GM18870 (cell line): ENCODE measurements around the gene SHF.

Experiments
- ATAC-seq: cut with Tn5 transposase; IDR thresholded peaks from one replicate; pipeline ENCODE4 v1.9.1; 2021; ENCODE audit warnings: moderate library complexity; ENCODE audit not compliant: unreplicated experiment

SHF gene

DNA sequence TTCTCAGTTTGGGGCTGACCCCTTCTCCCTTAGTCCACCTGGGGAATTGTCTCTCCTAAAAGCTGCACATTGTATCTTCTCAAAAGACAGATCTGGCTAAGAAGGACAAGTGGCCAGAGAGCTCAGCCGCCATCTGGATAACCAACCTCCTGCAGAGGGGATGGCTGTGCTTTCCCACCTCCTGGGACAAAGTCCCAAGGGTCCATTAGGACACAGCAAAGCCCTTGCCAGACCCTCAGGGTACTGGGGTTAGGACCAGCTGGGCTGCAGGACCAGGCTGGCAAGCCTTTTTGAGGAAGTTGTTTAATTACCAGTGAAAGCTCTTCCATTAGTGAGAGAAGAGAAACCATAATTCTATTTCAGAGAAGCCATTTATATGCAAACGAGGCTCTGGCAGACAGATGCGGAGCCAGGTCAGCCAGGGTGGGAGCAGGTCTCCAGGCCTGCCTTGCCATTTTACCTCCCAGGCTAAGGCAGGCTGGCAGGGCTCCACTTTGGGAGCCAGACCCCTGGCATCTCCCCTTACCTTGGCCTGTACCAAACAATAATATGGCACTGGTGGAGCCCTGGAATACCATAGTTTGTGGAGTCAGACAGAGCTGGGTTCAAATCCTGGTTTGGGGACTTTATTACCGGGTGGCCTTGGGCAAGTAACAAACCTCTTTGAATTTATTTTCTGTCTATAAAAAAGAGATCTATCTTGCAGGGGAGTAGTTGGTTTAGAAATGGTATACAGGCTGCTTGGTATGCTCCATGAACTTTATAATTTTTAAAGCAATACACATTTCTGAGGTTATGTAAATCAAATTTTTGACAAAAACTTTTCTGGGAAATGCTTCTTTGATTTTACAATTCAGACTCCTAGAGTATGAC lies 17.9 kb downstream of the SHF start:
- ATAC-seq: no peak

DNA sequence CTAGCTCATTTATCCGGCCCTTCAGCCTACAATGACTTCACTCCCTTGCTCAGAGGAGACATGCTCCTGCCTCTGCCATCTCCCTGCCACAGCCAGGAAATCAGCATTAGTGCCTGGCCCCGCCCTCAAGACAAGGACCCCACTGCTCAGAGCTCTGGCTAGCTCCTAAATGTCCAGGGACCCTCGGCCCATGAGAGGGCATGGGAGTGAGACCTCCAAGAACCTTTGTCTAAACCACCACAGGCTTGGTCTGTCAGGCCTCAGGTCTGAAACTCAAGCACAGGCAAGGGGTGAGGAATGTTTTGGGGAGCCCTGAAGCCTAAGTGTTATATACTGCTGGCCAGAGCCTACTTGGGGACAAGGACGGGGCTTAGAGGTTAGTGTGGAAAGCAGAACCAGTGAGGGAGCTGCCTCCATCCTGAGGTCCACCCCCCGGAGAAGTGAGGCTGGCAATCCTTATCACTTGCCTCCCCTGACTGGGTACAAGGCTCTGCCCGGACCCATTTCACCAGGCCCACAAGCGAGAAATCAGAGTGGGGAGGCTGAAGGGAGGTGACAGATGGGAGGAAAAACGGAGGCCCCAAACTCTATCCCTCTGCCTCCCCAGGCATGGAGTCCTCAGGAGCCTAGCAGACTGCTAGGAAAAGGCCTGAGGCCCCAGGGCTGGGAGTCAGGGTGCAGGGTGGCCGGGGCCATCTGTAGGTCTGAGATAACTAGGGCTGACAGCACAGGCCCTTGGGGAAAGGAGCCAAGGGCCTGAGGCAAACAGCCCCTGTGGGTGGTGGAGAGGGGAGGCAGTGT lies 18.8 kb downstream of the SHF start:
- no peak for ATAC-seq

DNA sequence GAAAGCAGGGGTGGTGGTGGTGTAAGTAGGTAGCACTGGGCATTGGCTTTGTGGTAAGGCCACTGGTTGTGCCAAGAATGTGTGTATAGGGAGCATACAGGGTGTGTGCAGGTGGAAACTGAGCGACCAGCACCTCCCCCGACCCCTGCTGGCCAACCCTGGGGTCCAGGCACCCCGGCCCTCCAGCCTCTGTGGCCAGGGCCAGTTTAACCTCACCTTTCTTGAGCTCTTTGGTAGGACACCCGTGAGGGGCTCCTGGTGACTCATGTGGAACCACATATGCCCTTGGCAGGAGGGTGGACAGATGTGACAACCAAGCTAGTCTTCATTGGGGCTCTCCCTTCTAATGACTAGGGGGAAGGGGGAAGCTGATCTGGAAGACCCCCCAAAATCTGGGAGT lies 19.5 kb downstream of the SHF start:
- ATAC-seq: no peak

DNA sequence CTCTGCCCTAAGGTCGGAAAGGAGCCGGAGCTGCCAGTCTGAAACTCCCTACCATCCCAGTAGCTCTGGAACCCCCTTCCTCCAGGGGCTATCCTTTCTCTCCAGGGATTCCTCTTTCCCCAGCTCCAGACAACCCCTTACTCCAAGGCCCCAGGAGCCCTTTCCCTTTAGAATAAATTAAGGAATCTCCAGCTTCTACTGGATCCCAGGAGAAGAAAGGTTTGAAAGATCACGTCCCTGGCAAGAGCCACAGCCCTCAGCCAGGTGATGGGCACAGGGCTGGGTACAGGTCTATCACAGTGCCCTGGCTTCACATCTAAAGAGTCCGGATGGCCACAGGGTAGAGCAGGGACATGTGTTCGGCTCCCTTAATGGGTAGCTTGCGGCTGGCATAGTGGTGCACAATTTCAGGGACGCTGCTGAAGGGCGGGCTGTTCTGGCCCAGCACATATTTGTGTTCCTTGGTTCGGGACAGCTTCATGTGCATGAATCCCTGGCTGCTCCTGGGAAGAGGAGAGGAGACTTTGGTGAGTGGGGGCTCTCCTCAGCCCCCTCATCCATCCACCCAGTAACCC lies 20.0 kb downstream of the SHF start:
- no peak for ATAC-seq

DNA sequence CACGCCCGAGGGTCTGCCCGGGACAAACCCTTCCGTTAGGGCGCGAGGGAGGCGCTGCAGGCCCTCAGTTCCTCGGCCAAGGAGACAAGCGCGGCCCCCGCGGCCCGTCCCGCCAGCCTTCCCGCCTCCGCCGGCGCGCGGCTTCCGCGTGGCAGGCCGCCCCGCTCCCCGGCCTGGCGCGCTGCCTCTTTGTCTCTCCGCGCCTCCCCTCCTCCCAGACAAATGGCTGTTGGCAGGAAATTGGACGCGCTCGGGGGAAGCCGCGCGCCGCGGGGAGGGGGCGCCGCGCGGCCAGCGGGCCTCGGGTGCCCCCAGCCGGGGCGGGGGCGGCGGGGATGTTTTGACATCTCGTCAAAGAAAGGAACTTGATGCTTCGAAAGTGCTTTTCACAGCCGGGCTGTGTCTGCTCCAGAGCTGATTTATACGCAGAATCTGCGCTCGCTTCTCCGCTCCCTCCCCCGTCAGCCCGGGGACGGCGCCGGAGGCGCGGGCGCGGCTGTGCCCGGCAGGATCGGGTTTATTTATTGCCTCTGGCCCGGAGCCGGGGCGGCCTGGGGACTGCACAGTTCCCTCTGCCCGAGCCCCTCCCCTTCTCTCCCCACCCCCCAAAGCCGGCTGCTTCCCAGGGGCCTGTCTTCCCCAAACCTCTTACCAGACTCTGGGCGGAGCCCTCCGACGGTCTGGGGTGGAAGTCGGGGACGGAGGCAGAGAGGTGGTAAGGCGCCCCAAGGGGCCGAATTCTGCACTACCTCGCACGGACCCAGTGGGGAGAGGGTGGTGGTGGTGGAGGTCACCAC lies 20.7 kb downstream of the SHF start:
- peak; percentile 71 for ATAC-seq

DNA sequence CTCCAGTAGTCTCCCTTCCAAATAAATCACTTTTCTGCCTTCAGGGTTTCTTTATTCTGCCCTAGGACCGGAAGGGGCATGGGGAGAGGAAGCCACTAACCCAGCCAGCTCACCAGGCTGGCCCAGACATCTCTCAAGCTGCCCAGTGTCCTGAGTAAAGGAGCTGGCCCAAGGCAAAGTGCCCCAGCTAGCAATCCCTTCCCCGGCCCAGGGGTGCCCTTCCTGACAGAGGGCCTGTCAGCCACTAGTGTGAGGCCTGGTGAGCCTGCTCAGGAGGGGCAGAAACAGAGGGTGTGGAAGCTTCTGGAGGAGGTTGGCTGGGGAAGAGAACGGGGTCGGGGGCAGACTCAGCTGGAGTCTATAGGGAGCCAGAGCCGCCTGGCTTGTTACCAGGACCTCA lies 22.2 kb downstream of the SHF start:
- no peak for ATAC-seq

DNA sequence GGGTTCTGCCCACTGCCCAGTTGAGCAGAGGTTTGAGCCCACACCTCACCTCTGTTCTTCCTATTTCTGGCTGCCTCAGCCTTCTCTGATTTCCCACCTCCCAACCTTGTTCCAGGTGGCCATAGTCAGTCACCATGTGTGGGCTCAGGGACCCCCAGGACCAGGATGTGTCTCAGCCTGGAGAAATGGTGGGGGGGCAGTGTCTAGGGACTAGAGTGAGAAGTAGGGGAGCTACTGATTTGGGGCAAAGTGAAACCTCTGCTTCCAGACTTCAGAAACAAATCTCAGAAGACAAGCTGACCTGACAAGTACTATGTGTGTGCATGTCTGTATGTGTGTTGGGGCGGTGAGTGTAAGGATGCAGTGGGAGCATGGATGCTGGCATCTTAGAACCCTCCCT lies 22.9 kb downstream of the SHF start:
- ATAC-seq: no peak

DNA sequence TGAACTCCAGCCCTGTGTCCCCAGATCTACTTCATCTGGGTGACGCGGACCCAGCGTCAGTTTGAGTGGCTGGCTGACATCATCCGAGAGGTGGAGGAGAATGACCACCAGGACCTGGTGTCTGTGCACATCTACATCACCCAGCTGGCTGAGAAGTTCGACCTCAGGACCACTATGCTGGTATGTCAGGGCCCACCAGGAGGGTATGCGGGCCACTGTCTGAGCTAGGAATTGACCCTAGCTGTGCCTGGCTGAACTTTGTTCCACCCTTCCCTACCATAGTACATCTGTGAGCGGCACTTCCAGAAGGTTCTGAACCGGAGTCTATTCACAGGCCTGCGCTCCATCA lies 24.3 kb downstream of the SHF start:
- ATAC-seq: no peak

DNA sequence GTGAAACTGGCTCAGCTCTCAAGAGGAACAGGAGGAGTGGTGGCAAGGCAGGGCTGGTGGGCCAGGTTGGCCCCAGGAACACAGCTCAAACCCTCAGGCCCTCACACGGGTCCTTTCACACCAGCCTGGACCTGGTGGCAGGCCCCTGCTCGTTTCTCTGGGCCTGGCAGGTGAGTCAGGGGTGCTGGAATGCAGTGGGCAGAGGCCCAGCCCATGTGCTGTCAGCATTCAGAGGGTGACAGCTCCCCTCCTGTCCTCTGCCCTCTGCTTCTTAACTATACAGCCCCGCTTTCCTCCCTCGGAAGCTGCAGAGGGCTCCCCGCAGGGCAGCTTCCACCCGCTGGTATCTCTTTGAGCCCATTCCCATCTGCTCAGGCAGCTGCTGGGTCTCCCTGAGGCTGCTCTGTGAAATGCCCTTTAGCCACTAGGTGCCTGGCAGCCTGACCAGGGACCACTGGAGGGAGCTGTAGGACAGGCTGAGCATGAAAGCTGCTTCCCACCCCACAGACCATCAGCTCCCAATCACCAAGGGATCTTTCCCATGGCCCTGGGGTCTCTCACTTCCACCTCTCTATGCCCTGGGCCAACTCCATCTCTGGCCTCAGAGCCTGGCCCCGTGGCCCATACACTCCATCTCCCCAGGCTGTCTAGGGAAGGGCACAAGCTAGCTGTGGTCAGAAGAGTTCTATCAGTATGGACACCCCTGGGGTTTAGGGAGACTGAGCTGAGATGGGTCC lies 24.8 kb downstream of the SHF start:
- ATAC-seq: no peak

DNA sequence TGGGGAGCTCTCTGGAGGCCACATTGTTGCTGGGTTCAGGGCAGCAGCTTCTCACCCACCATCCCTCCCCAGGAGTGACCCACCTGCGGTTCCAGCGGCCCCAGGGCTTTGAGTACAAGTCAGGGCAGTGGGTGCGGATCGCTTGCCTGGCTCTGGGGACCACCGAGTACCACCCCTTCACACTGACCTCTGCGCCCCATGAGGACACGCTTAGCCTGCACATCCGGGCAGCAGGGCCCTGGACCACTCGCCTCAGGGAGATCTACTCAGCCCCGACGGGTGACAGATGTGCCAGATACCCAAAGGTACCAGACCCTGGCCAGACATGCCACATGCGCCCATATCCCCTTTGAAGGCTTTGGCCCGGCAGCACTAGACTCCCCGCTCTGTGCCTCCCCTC lies 26.1 kb downstream of the SHF start:
- ATAC-seq: no peak

DNA sequence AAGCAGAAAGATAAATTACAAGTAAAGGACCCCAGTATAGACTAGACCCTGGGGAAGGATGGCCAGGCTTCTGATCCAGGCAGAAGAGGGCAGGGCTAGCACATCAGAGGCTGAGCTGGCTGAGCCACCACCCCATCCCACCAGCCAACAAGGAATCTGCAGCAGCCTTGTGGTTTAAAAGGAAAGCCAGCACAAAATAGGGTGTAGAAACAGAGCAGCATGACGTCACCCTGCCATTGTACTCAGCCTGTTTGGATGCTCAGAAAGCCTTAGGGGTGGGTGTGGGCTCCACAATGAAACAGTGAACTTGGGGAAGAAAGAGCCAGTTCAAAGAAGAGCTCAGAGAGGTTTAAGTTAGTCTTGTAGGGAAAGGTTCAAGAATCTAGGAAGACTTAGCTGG lies 29.8 kb downstream of the SHF start:
- no peak for ATAC-seq

DNA sequence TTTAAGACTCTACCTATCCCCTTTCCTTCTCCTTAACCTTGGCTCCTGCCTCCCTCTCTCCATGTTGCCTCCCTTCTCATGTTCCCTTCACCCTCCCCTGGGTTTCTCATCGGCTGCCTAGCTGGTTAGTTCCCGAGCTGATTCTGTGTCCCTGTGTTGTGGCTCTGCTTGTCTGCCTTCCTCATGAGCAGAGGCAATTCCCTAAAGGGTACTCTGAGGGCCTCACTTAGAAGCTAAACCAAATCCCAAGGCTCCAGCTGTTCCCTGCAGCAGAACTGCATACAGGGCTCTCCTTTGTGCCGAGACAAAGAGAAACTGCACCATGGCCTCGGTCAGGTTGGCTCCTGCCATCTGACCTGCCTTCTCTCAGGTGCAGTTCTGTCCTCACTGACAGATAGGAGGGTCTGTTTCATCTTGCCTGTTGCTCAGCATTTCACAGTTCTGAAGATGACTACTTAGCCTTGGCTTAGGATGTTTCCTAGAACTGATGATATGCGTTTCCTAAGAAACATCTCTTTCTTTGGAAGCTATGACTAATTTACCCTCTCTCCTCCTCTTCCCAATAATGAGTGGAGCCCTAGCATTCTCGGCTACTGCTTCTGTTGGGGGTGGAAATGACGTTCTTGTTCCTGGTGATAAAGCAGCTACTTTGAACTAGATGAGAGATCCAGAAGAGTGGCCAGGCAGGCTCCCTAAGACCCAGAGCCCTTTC lies 30.9 kb downstream of the SHF start:
- ATAC-seq: no peak

DNA sequence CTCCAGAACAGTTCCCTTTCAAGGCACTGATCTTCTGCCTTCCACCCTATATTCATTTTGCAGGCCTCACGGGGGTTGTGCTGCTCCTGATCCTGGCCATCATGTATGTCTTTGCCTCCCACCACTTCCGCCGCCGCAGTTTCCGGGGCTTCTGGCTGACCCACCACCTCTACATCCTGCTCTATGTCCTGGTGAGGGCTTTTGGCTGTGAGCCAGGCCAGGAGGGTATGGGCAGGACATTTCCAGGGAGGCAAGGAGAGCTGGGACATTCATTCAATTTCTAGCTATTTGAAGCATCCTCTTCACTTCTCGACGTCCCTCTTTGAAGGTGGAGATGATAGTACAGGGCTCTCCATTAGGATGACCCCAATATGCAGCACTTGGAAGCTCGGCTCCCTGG lies 32.0 kb downstream of the SHF start:
- ATAC-seq: no peak

DNA sequence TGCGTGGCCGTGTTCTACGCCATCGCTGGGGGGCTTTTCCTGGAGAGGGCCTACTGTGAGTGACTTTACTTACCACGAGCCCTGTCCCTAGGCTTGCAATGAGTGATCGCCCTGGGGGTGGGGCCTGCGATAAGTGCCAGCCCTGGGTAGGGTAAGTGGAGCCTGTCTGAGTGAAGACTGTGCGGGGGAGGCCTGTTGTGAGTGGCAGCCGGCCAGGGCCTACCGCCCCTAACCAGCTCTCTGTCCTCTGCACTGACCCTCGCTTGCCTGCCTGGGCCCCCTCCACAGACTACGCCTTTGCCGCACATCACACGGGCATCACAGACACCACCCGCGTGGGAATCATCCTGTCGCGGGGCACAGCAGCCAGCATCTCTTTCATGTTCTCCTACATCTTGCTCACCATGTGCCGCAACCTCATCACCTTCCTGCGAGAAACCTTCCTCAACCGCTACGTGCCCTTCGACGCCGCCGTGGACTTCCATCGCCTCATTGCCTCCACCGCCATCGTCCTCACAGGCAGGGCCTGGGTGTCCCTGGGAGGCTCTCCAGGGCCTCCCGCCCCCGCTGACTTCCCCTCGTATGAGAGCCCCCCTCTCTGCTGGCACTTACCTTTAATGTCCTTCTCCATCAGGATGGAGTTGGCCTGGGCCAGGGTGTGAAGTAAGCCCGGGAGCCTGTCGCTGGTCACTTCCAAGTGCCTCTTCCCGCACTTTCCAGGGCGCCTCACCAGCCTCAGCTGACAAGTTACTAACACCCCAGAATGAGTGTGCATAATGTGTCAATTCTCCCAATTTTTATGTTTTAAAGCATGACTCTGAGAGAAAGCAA lies 35.6 kb downstream of the SHF start:
- ATAC-seq: no peak

DNA sequence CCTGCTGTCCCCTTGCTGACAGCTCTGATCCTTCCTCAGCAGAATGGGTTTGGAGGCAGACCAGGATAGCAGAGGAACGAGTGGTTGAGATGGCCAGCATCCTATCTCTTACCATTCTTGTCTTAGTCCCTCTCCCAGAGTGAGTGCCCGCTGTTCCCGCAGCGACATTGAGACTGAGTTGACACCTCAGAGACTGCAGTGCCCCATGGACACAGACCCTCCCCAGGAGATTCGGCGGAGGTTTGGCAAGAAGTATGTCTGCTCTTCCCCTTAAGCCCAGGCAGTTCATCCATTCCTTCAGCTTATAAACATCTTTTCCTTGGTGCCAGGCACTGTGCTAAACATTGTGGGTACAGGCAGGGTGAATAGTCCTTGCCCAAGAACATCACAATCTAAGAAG lies 36.8 kb downstream of the SHF start:
- no peak for ATAC-seq

DNA sequence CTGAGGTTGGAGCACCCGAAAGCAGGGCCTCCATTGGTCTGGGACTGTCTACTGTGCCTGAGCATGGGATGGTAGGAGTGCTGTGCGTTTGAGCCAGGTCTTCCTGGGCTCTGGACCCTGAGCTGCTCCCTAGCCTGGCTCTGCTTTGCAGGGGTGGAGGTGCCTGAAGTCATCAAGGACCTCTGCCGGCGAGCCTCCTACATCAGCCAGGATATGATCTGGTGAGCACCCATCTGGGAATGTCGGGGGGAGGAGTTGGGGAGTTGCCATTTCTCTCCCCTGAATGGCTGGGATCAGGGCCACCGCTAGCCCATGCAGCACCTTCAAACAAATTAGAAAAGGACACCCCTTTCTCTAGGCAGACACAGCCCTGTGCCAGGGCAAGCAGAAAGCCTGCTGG lies 37.3 kb downstream of the SHF start:
- ATAC-seq: no peak

DNA sequence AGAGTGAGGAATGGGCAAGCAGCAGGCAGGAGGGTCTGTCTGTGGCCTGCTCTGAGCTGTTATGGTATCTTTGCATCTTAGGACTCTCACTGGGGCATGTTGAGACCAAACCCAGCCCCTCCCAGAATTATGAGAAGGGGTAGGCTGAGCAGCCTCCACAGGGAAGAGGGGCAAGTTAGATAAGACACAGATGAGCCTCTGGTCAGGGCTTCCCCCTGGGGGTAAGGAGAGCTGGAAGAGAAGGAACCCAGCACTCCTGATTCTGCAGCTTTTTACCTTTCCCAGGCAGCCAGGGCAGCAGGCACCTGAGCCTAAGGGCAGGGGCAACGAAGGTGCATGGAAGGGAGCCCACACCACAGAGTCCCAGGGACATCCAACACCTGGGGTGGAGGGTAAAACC lies 38.7 kb downstream of the SHF start:
- no peak for ATAC-seq

DNA sequence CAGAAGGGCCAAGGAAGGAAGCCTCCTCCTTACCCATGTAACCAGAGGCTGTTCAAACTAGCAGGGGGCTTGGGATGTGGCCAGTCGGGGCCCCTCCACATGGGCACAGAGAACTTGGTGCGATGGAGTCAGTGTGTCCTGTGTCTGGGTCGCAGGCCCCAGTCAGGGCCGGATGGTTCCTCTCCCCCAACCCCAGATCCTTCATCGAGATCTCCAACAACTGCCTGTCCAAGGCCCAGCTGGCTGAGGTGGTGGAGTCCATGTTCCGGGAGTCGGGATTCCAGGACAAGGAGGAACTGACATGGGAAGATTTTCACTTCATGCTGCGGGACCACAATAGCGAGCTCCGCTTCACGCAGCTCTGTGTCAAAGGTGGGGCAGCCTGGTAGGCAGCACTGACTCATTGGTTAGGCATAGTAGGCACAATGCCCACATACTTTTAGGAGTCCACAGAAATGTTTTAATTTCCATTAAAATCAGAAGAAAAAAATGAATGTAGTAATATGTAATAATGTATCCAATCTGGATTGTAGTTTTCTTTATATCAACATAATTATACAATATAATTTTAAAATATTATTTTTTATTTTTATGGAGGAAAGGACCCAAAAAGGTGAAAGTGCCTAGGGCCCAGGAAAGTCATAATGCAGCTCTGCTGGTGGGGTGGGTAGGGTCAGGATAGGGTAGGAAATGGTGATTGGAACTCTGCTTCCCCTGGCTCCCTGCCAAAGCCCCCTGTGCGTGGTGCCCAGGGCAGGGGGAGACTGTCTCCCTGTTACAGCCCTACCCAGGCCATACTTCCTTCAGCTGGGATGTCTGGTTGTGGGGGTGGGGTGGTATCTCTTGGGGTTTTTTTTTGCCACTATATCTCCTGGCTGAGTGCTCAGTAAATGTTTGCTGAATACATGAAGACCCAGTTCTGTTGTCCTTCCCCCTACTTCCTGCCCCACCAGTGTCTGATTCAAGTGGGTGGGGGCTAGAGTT lies 39.4 kb downstream of the SHF start:
- no peak for ATAC-seq
